ENCODE results near the gene KCNN3.

DNA sequence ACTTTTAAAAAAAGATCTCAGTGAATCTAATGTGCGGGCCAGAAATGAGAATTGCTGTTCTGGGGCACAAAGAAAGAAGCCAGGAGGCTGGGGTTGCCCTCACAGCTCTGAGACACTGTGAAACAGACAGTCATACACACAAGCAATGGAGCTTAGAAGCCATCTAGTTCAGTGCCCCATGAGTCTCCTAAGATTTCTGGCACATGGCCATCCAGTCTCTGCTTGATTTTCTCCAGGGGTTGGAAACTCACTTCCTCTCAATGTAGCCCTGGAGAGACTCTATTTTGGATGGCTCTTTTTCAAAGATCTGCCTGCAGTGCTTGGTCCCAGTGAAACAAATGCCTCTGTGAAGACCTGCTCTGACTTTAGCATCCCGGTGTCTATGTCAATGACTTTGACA lies 38.6 kb downstream of the KCNN3 start:
- no peak for TF ChIP-seq EZH2 (IDR thresholded peaks at IDR 0.05; ENCODE audit: borderline replicate concordance, low read depth, low read length, poor library complexity, severe bottlenecking)
- no peak for TF ChIP-seq CTCF (conservative IDR thresholded peaks at IDR 0.05; ENCODE audit: low read depth, low read length)
